ENCODE data around the gene SPRR2A. TPM values are rescaled to one million over a fixed set of nuclear protein-coding genes. Genes with fewer than 3 reads are reported as not detected.
"Not testable (repeated sequence)": the region's sequence is repeated elsewhere in the genome, so short reads cannot be mapped to it uniquely, and the experiment has no call there.

Gene SPRR2A
- total and polyA plus RNA-seq, 8 donors = 1.9 to 190 (median 2.7) TPM; not detected in 5

DNA sequence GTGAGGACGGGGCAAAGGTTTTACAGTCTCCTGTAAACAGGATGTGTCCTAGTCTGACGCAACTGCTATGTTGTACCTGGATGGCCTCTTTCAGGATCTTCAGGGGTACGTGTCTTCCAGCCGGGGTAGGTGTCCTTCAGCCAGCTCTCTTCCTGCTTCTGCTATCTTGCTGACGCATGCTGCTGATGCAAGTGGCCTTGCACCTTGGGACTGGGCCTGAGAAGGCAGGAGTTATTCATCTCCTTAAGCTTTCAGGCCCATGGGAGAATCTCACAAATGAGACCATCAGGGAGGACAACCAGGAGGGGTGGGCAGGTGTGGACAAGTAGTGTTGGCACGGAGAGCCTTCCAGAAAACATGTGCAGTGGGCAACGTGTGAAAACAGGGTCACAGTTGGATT, 34.2 kb downstream of the SPRR2A start:
- H3K4me1 ChIP-seq = no peaks in the 10 kb centered on the region
- WGBS, 5 donors = 83 to 90% (median 88%) methylated on average over 7 of the region's 7 CpGs
- H3K27me3 ChIP-seq = peaks cover 0 to 4% (median 0%) of the 10 kb centered on the region in 3 donors
- intact Hi-C loops (cut with DNase I; ENCODE audit: low total_unique reads) = no loop called here
- TF ChIP-seq POLR2A (IDR thresholded peaks at IDR 0.05) (no peak), EP300 (IDR thresholded peaks at IDR 0.05) (no peak), POLR2AphosphoS5 (IDR thresholded peaks at IDR 0.05) (no peak)
- TF ChIP-seq, protein P1, sequence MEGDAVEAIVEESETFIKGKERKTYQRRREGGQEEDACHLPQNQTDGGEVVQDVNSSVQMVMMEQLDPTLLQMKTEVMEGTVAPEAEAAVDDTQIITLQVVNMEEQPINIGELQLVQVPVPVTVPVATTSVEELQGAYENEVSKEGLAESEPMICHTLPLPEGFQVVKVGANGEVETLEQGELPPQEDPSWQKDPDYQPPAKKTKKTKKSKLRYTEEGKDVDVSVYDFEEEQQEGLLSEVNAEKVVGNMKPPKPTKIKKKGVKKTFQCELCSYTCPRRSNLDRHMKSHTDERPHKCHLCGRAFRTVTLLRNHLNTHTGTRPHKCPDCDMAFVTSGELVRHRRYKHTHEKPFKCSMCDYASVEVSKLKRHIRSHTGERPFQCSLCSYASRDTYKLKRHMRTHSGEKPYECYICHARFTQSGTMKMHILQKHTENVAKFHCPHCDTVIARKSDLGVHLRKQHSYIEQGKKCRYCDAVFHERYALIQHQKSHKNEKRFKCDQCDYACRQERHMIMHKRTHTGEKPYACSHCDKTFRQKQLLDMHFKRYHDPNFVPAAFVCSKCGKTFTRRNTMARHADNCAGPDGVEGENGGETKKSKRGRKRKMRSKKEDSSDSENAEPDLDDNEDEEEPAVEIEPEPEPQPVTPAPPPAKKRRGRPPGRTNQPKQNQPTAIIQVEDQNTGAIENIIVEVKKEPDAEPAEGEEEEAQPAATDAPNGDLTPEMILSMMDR (IDR thresholded peaks at IDR 0.05) = no peak
- H3K4me3 ChIP-seq = no peak overlapping the region
- H3K9me3 ChIP-seq = no peaks in the 10 kb centered on the region
- no peak overlapping the region for H3K27ac ChIP-seq
- DNase-seq = no peak
- H3K36me3 ChIP-seq = no peaks in the 10 kb centered on the region

DNA sequence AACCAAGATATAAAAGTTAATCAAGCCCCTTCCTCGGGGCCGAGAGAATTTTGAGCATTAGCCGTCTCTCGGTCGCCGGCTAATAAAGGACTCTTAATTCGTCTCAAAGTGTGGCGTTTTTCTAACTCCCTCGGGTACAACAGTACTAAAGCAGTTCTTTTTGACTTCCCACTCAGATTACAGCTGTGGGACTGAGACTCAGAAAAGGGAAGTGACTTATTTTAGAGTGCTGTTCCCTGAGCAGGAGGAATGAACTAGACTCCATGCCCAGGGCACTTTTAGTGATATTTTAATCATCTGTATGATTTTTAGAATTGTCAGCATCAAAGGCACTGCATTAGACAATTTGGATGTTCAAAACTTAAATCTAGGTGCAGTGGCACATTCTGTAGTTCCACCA, 35.0 kb downstream of the SPRR2A start:
- H3K4me3 ChIP-seq; H3K9me3 ChIP-seq; H3K4me1 ChIP-seq; H3K36me3 ChIP-seq; H3K27ac ChIP-seq; intact Hi-C loops (cut with DNase I; ENCODE audit: low total_unique reads); DNase-seq; H3K27me3 ChIP-seq: not testable (repeated sequence)
- WGBS, 5 donors = 32 to 55% (median 44%) methylated on average over 9 of the region's 9 CpGs

DNA sequence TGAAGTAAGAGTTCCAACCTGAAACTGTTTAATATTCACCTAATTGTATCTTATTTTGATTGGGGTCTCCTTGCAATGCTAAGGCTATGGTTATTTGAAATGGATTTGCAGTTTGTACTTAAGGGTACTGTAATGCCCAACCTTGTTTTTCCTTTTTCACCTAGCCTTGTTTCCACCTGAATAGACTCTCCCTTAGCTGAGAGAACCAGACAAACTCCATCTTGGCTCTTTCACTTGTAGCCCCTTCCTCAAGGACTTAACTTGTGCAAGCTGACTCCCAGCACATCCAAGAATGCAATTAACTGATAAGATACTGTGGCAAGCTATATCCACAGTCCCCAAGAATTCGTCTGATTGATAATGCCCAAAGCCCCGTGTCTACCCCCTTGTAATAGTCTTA, 35.5 kb downstream of the SPRR2A start:
- H3K36me3 ChIP-seq; H3K4me1 ChIP-seq; DNase-seq; H3K9me3 ChIP-seq; H3K4me3 ChIP-seq; H3K27ac ChIP-seq; intact Hi-C loops (cut with DNase I; ENCODE audit: low total_unique reads); H3K27me3 ChIP-seq: not testable (repeated sequence)
- 11 to 17% (median 13%) methylated on average over 2 of the region's 2 CpGs for whole genome bisulfite sequencing, 5 donors

DNA sequence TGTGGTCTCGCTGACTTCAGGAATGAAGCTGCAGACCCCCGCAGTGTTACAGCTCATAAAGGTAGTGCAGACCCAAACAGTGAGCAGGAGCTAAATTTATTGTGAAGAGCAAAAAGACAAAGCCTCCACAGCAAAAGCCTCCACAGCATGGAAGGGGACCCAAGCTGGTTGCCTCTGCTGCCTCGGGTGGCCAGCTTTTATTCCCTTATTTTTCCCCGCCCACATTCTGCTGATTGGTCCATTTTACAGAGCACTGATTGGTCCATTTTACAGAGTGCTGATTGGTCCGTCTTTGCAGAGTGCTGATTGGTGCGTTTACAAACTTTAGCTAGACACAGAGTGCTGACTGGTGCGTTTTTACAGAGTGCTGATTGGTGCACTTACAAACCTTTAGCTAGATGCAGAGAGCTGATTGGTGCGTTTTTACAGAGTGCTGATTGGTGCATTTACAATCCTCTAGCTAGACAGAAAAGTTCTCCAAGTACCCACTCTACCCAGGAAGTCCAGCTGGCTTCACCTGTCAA, 46.0 kb downstream of the SPRR2A start:
- H3K4me1 ChIP-seq; H3K36me3 ChIP-seq; H3K9me3 ChIP-seq; H3K4me3 ChIP-seq; H3K27ac ChIP-seq; DNase-seq; intact Hi-C loops (cut with DNase I; ENCODE audit: low total_unique reads); H3K27me3 ChIP-seq: not testable (repeated sequence)
- 80 to 85% (median 85%) methylated on average over 8 of the region's 8 CpGs for WGBS, 5 donors

Small RNAs within 50 kb of the gene (small RNA-seq; reads per million reads assigned to genes)
- gene AL356867.1 (0 reads per million in 4 donors), gene RF00322 (0 reads per million in 4 donors)

Other genes with a start within 250 kb of the SPRR2A start
- not detected for gene LCE1B, start 245.5 kb downstream of the SPRR2A start, total RNA-seq
- gene LCE1B, start 245.5 kb downstream of the SPRR2A start, polyA plus RNA-seq = not detected
- not detected for gene LCE1A, start 230.0 kb downstream of the SPRR2A start, total RNA-seq
- gene LCE1A, start 230.0 kb downstream of the SPRR2A start, polyA plus RNA-seq = not detected
- gene LCE6A, start 214.7 kb downstream of the SPRR2A start, total RNA-seq = not detected
- not detected for gene LCE6A, start 214.7 kb downstream of the SPRR2A start, polyA plus RNA-seq
- not detected for gene LCE7A, start 197.5 kb downstream of the SPRR2A start, total RNA-seq
- gene LCE7A, start 197.5 kb downstream of the SPRR2A start, polyA plus RNA-seq = not detected
- gene SMCP, start 179.2 kb downstream of the SPRR2A start, total RNA-seq = not detected
- not detected for gene SMCP, start 179.2 kb downstream of the SPRR2A start, polyA plus RNA-seq
- gene IVL, start 149.0 kb downstream of the SPRR2A start, total RNA-seq = not detected
- 10 to 100 TPM in 1 of 3 donors, not detected in 2; 11.5 TPM for gene IVL, start 149.0 kb downstream of the SPRR2A start, polyA plus RNA-seq
- not detected for gene SPRR5, start 110.3 kb downstream of the SPRR2A start, total RNA-seq
- 1 to 10 TPM in 1 of 3 donors, not detected in 2; 1.0 TPM for gene SPRR5, start 110.3 kb downstream of the SPRR2A start, polyA plus RNA-seq
- gene SPRR4, start 86.9 kb downstream of the SPRR2A start, total RNA-seq = not detected
- gene SPRR4, start 86.9 kb downstream of the SPRR2A start, polyA plus RNA-seq = not detected
- not detected for gene SPRR1A, start 73.4 kb downstream of the SPRR2A start, total RNA-seq
- 100 to 1,000 TPM in 1 of 3 donors, not detected in 2; 123 TPM for gene SPRR1A, start 73.4 kb downstream of the SPRR2A start, polyA plus RNA-seq
- 1 to 10 TPM in 1 of 5 donors, not detected in 4; 3.1 TPM for gene SPRR3, start 55.8 kb downstream of the SPRR2A start, total RNA-seq
- gene SPRR3, start 55.8 kb downstream of the SPRR2A start, polyA plus RNA-seq = 100 to 1,000 TPM in 1 of 3 donors, 10 to 100 TPM in 1, not detected in 1; 12.8 to 932 TPM
- not detected for gene SPRR1B, start 26.3 kb downstream of the SPRR2A start, total RNA-seq
- 100 to 1,000 TPM in 1 of 3 donors, 1 to 10 TPM in 1, not detected in 1; 6.1 to 122 TPM for gene SPRR1B, start 26.3 kb downstream of the SPRR2A start, polyA plus RNA-seq
- not detected for gene SPRR2D, start 16.4 kb downstream of the SPRR2A start, total RNA-seq
- 10 to 100 TPM in 1 of 3 donors, not detected in 2; 68.2 TPM for gene SPRR2D, start 16.4 kb downstream of the SPRR2A start, polyA plus RNA-seq
- gene SPRR2B, start 14.1 kb upstream of the SPRR2A start, total RNA-seq = not detected
- gene SPRR2B, start 14.1 kb upstream of the SPRR2A start, polyA plus RNA-seq = under 1 TPM in 1 of 3 donors, not detected in 2; 0.55 TPM
- gene SPRR2E, start 37.0 kb upstream of the SPRR2A start, total RNA-seq = 10 to 100 TPM in 1 of 5 donors, not detected in 4; 54.8 TPM
- gene SPRR2E, start 37.0 kb upstream of the SPRR2A start, polyA plus RNA-seq = 10 to 100 TPM in 1 of 3 donors, not detected in 2; 27.4 TPM
- gene SPRR2F, start 56.0 kb upstream of the SPRR2A start, total RNA-seq = not detected
- gene SPRR2F, start 56.0 kb upstream of the SPRR2A start, polyA plus RNA-seq = 10 to 100 TPM in 1 of 3 donors, 1 to 10 TPM in 1, under 1 TPM in 1; 0.62 to 11.5 (median 1.5) TPM
- not detected for gene SPRR2G, start 93.4 kb upstream of the SPRR2A start, total RNA-seq
- gene SPRR2G, start 93.4 kb upstream of the SPRR2A start, polyA plus RNA-seq = under 1 TPM in 1 of 3 donors, not detected in 2; 0.75 TPM
- not detected for gene LELP1, start 145.9 kb upstream of the SPRR2A start, total RNA-seq
- gene LELP1, start 145.9 kb upstream of the SPRR2A start, polyA plus RNA-seq = not detected
- not detected for gene PRR9, start 160.1 kb upstream of the SPRR2A start, total RNA-seq
- not detected for gene PRR9, start 160.1 kb upstream of the SPRR2A start, polyA plus RNA-seq
- not detected for gene LORICRIN, start 202.2 kb upstream of the SPRR2A start, total RNA-seq
- gene LORICRIN, start 202.2 kb upstream of the SPRR2A start, polyA plus RNA-seq = not detected

All from stomach (tissue), 9 donors.